Activated CD4-positive, CD25-positive, alpha-beta regulatory T cell treated with anti-CD3 and anti-CD28 coated beads, Interleukin-2, amount 50 U/mL, for 72 hours (primary cell): ENCODE data around the gene RUNX2.

Experiments used
- DNase-seq: peaks from one replicate; pipeline ENCODE4 v3.0.0; 2021

Gene RUNX2

GRCh38 chr6:45491048-45491735 lies 163.1 kb downstream of the RUNX2 start:
- DNase-seq: no peak

GRCh38 chr6:45491874-45492273 lies 163.7 kb downstream of the RUNX2 start:
- DNase-seq: no peak

GRCh38 chr6:45493761-45494160 lies 165.6 kb downstream of the RUNX2 start:
- no peak for DNase-seq

GRCh38 chr6:45494416-45495135 lies 166.4 kb downstream of the RUNX2 start:
- DNase-seq: no peak

GRCh38 chr6:45495429-45496084 lies 167.4 kb downstream of the RUNX2 start:
- no peak for DNase-seq

- DNase-seq: no peak
These were observed 167.9 kb downstream of the RUNX2 start for GRCh38 chr6:45496085-45496433.

- no peak for DNase-seq
These were observed 170.5 kb downstream of the RUNX2 start for GRCh38 chr6:45498591-45498990.

GRCh38 chr6:45500924-45501816 lies 173.0 kb downstream of the RUNX2 start:
- DNase-seq: no peak

GRCh38 chr6:45502456-45502855 lies 174.3 kb downstream of the RUNX2 start:
- no peak for DNase-seq

GRCh38 chr6:45504947-45505346 lies 176.8 kb downstream of the RUNX2 start:
- DNase-seq: no peak

GRCh38 chr6:45505470-45505869 lies 177.3 kb downstream of the RUNX2 start:
- no peak for DNase-seq

- no peak for DNase-seq
These were observed 179.1 kb downstream of the RUNX2 start for GRCh38 chr6:45507186-45507585.

- no peak for DNase-seq
These were observed 181.3 kb downstream of the RUNX2 start for GRCh38 chr6:45509426-45509825.

GRCh38 chr6:45512717-45513116 lies 184.6 kb downstream of the RUNX2 start:
- DNase-seq: no peak

GRCh38 chr6:45513213-45513618 lies 185.1 kb downstream of the RUNX2 start:
- no peak for DNase-seq

GRCh38 chr6:45513843-45514242 lies 185.7 kb downstream of the RUNX2 start:
- no peak for DNase-seq

GRCh38 chr6:45514454-45515230 lies 186.5 kb downstream of the RUNX2 start:
- DNase-seq: no peak

GRCh38 chr6:45518013-45518720 lies 190.0 kb downstream of the RUNX2 start:
- no peak for DNase-seq

- DNase-seq: no peak
These were observed 193.1 kb downstream of the RUNX2 start for GRCh38 chr6:45521226-45521625.

GRCh38 chr6:45522486-45522885 lies 194.4 kb downstream of the RUNX2 start:
- no peak for DNase-seq

- no peak for DNase-seq
These were observed 199.1 kb downstream of the RUNX2 start for GRCh38 chr6:45527210-45527609.
